Prostate gland (tissue), 2 donors: ENCODE results near the gene TCF7L1.

Experiments used
- CTCF ChIP-seq, 4 experiments: fragments of 200-600 bp in 2 of 4; fragments of 450-650 bp in 2 of 4; sonication (generic) in 2 of 4; IDR thresholded peaks; 1 replicate in 3 of 4; 2 replicates in 1 of 4; pipeline ENCODE4 v1.5.1; 2016 to 2019; ENCODE audit warnings: antibody characterized with exemption in 4 of 4, mild to moderate bottlenecking in 2 of 4, moderate library complexity in 2 of 4
- POLR2A ChIP-seq: fragments of 450-650 bp; IDR thresholded peaks from one replicate; pipeline ENCODE4 v1.6.1; 2016; ENCODE audit warnings: antibody characterized with exemption, mild to moderate bottlenecking

GRCh38 chr2:85169581-85169980 is 36.4 kb downstream of the TCF7L1 start:
- TF ChIP-seq POLR2A = no peak
- no peak for TF ChIP-seq CTCF (IDR thresholded peaks at IDR 0.05)
